GM21786 (cell line): Measurements from ENCODE around the gene KLHDC7A.

Experiments used
- ATAC-seq: cut with Tn5 transposase; IDR thresholded peaks from one replicate; pipeline ENCODE4 v1.9.1; 2021; ENCODE audit not compliant: unreplicated experiment

KLHDC7A gene

GRCh38 chr1:18501833-18502232, 21.1 kb downstream of the KLHDC7A start:
- ATAC-seq: no peak

GRCh38 chr1:18504609-18505008, 23.9 kb downstream of the KLHDC7A start:
- ATAC-seq: no peak

DNA sequence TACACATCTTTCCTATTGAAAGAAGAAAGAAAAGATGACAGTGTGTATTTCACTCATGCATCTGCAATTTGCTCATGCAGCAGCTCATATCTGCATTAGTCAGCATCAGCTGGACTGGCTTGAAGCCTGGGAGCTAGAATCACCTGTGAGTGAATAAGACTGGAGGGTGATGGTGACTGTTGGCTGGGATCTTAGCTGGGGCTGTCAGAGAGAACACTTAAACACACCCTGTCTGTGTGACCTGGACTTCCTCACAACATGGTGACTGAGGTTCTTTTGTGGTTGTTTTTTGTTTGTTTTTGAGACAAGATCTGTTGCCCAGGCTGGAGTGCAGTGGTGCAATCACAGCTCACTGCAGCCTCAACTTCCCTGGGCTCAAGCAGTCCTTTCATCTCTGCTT, 24.9 kb downstream of the KLHDC7A start:
- no peak for ATAC-seq

GRCh38 chr1:18508084-18508483, 27.4 kb downstream of the KLHDC7A start:
- ATAC-seq: no peak

DNA sequence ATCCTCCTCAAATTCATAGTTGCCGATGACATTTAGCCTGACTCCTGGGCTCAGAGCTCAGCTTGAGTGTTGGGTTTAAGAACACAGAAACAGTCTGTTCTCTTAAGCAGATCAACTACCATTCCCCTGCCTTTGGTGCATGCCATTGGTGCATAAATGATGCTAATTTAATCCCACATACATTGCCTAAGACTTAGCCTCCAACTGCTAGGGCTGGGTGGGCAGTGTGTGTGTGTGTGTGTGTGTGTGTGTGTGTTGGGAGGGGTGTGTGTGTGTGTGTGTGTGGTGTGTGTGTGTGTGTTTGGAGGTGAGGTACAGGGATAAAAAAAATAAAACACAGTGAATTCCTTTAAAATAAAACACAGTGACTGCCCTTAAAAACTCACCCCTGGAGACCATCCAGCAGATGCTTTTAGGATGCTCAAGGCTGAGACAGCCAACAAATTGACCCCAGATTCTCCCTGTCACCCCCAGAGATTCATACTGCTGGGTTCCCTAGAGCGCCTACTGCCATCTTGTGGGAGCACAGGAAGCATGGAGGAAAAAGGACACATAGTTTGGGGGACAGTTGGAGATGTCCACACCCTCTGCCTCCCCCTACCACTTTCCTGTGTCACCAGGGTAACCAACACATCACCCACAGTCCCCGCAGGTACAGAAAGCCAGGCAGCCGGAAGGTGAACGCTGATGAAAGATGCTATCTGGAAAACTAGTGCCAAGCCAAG, 30.6 kb downstream of the KLHDC7A start:
- ATAC-seq: no peak

DNA sequence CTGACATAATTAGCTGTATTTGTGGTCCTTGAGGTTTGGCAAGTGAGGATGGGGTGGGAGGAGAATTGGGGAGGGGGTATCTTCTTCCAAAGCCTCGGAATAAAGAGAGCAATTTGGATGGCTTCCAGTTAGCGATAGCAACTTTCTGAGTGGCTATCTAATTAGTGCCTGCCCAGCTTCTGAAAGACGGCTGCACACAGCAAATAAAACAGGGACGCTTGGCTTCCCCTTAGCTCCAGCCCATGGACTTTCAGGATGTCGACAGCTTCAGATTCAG, 31.1 kb downstream of the KLHDC7A start:
- ATAC-seq: no peak

DNA sequence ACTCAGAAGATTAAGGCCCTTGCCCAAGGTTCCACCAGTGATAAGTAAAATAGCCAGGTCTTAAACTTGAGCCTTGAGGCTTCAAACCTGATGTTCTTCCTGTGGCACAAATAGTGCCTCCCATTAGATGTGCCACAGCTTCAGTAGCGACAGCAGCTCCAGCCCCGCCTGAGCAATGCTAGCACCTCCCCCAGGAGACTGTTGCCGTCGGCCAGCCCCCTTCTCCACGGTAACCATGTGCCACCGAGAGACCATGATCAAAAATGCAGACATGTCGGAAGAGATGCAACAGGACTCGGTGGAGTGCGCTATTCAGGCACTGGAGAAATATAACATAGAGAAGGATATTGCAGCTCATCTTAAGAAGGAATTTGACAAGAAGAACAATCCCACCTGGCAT, 32.2 kb downstream of the KLHDC7A start:
- no peak for ATAC-seq

- ATAC-seq: no peak
Measured at GRCh38 chr1:18513995-18514394, 33.3 kb downstream of the KLHDC7A start.

DNA sequence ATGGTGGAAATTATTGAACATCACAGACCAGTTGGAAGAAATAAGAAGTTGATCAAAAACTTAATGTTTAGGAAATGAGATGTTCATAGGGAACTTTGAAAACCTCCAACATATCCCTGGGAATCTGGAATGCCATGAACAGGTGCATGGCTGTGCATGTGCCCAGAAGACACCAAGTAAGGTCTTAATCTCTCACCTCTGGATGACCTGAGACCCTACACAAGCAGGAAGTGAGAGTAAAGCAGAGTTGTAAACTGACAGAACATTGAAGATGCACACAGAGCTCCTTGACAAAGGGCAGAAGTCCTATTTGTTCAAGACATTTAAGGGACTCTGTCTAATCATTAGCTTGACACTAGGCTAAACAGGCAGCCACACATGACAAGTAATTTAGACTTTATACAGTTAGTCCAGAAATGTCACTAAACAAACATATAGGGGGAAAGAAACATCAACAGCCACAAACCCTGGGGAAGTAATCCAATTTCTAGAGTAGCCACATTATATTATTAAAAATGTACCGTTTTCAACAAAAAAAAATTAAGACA, 34.5 kb downstream of the KLHDC7A start:
- ATAC-seq: no peak

DNA sequence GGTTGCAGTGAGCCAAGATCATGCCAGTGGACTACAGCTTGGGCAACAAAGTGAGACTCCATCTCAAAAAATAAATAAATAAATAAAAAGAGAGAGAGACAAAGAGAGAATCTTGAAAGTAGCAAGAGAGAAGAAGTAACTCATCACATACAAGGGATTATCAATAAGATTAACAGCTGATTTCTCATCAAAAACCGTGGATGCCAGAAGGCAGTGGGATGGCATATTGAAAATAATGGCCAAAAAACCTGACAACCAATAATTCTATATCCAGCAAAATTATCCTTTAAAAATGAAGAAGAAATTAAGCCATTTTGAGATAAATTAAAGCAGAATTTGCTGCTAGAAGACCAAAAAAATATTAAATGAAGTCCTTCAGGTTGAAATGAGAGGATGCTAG, 35.7 kb downstream of the KLHDC7A start:
- ATAC-seq: no peak

DNA sequence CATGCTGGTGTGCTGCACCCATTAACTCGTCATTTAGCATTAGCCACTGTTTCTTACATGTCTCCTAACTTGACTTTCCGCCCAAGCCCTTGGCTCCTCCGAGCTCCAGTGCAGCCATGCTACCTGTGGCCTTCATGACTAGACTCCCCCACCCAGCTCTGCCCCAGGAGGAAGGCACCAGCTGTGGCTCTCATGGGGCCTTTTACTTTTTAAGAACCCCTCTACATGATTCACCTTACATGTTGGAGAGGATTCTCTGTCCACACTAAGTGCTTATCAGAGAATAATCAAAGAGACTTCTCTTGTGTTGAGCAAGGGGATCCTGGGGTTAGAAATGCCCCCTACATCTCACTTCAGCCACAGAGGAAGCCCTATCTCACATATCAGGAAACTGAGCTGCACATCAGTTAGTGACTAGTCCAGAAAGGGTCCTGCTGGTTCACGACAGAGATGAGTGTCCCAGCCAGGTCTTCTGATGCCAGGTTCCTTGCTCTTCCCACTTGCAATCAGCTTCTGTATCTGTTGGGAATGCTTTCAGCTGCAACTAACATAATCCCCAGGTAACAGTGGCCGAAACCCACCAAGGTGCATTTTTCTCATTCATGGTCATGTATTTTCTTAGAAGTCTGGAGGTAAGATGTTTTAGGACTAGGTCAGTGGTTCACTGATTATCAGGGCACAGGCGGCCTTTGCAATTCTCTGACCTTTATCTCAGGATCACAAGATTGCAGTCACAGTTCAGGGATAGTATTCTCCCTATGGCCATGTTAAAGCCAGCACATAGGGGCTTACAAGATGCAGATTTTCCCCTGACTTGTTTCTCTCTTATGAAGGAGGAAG, 45.9 kb downstream of the KLHDC7A start:
- ATAC-seq: no peak

- ATAC-seq: no peak
Measured at GRCh38 chr1:18527514-18527913, 46.8 kb downstream of the KLHDC7A start.

GRCh38 chr1:18527921-18528320, 47.2 kb downstream of the KLHDC7A start:
- ATAC-seq: no peak

DNA sequence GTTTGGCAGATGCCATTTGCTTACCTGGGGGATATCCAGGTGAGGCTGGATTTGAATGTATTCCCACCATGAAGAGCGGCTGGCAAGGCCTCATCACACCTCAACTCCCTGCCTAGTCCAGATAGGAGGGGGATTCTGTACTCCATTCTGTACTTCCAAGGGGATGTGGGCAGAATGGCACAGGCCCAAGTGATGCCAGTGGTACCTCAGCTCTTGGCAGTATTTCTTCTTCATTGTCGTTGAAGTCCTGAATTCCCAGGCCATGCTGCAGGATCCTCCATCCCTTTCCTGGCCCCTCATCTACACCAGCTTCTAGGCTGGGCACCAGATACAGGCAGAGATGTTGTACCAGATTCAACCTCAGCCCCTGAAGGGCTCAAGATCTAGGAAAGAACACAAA, 47.9 kb downstream of the KLHDC7A start:
- ATAC-seq: no peak

DNA sequence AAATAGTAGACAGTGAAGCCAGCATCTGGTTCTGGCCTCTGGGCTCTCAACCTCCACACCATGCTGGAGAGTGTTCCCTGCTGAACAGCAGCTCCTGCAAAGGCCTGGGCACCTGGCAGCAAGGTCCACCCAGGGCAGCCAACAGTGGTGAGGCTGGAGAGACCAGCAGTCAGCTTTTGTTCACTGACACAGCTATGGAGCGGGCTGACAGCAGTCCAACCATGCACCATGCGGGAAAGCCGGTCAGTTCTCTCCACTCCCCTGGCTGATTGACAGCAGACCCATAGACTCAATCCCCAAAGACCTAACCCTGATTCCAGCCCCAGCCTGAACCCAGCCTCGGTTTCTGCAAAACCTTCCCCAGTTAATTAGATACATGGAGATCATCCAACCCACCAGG, 49.0 kb downstream of the KLHDC7A start:
- no peak for ATAC-seq

- no peak for ATAC-seq
Measured at GRCh38 chr1:18530587-18531502, 50.1 kb downstream of the KLHDC7A start.

DNA sequence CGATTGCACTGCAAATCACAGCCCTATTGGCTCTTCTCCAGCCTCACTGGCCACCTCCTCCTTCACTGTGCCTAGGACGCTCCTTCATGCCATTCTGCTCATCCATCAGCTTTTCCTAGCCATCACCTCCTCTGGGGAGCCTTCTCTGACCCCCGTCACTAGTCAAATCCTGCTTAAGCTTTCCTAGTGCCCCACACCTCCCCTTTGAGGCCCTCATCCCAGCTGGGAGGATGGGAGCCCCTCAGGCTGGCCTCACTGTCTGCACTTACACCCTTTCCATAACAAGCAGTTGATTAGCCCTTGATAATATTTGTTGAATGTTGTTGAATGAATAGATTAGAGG, 50.7 kb downstream of the KLHDC7A start:
- ATAC-seq: no peak

GRCh38 chr1:18532390-18533170, 51.9 kb downstream of the KLHDC7A start:
- no peak for ATAC-seq

DNA sequence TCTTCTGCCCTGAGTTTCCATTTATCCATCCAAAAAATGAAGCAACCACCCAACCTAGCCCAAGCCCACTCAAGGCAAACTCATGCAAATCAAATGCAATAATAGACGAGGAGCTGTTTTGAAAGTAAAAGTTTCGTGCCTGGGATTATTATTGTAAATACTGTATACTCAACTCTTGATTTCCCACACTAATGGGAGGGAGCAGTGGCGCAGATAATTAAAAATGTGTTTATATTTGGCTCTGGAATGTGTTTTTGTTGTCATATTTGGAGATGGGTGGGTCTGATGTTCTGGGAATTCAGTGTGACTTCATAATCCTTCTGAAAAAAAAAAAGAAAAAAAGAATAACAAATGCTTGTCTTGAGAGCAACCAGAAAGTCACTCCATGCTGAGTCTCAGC, 52.5 kb downstream of the KLHDC7A start:
- no peak for ATAC-seq

GRCh38 chr1:18534810-18535205, 54.1 kb downstream of the KLHDC7A start:
- ATAC-seq: no peak
